ENCODE measurements around the gene MAP3K7CL.
A peak's percentile ranks its signal among the peaks of the same experiment; 100 is the strongest.

The MAP3K7CL gene

DNA sequence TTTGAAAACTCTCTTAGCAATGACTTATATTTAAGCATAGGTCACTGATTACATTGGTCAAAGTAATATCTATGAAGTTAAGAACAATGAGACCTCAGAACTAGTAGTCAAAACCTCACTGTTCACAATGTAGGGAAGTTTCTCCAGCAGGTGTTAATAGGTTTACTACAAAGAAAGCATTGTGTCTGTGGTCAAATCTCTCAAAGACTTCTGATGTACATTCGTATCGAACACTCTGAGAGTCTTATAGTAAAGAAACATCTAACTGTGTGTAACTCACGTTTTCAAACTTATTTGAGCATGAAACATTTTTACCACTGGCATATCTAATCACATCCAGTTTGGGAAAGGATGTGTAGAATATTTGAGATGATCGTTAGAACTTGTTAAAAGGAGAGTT lies 76.0 kb downstream of the MAP3K7CL start:
- no peaks in the 10 kb centered on the region for H3K36me3 ChIP-seq (ENCODE audit: control insufficient read depth in 2 of 2, insufficient read depth in 2 of 2, low read length in 2 of 2)
- no peaks in the 10 kb centered on the region for H3K4me1 ChIP-seq (ENCODE audit: control insufficient read depth in 2 of 2, insufficient read depth in 2 of 2, low read length in 2 of 2)
- H3K9me3 ChIP-seq (ENCODE audit: control insufficient read depth in 2 of 2, low read length in 2 of 2): no peaks in the 10 kb centered on the region
- no peak overlapping the region for H3K9ac ChIP-seq (ENCODE audit: low read depth in 1 of 2, low read length in 2 of 2)
- H3K27ac ChIP-seq (ENCODE audit: low read depth in 2 of 2, low read length in 2 of 2): no peak overlapping the region
- no peaks in the 10 kb centered on the region for H3K27me3 ChIP-seq (ENCODE audit: control insufficient read depth in 2 of 2, insufficient read depth in 2 of 2, low read length in 2 of 2)
- no peak overlapping the region for H3K4me3 ChIP-seq (ENCODE audit: low read length in 2 of 2)

DNA sequence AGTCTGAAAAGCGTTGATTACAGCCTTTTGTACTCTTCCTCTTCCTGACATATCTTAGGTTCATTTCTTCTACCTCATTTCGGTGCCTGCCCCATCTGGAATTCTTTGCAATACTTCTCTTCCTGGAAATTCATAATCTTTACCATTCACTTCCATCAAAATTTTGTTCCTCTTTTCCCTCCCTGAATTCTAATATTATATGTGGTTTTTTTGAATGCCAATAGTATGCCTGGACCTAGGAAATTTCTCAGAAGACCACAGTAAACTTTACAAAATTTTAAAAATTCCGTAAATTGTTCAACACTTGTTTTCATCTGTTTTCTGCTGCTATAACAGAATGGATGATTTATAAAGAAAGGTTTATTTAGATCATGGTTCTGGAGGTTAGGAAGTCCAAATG lies 76.8 kb downstream of the MAP3K7CL start:
- no peak overlapping the region for H3K9ac ChIP-seq (ENCODE audit: low read depth in 1 of 2, low read length in 2 of 2)
- no peaks in the 10 kb centered on the region for H3K36me3 ChIP-seq (ENCODE audit: control insufficient read depth in 2 of 2, insufficient read depth in 2 of 2, low read length in 2 of 2)
- H3K4me3 ChIP-seq (ENCODE audit: low read length in 2 of 2): no peak overlapping the region
- no peaks in the 10 kb centered on the region for H3K4me1 ChIP-seq (ENCODE audit: control insufficient read depth in 2 of 2, insufficient read depth in 2 of 2, low read length in 2 of 2)
- no peaks in the 10 kb centered on the region for H3K27me3 ChIP-seq (ENCODE audit: control insufficient read depth in 2 of 2, insufficient read depth in 2 of 2, low read length in 2 of 2)
- H3K27ac ChIP-seq (ENCODE audit: low read depth in 2 of 2, low read length in 2 of 2): no peak overlapping the region
- no peaks in the 10 kb centered on the region for H3K9me3 ChIP-seq (ENCODE audit: control insufficient read depth in 2 of 2, low read length in 2 of 2)

DNA sequence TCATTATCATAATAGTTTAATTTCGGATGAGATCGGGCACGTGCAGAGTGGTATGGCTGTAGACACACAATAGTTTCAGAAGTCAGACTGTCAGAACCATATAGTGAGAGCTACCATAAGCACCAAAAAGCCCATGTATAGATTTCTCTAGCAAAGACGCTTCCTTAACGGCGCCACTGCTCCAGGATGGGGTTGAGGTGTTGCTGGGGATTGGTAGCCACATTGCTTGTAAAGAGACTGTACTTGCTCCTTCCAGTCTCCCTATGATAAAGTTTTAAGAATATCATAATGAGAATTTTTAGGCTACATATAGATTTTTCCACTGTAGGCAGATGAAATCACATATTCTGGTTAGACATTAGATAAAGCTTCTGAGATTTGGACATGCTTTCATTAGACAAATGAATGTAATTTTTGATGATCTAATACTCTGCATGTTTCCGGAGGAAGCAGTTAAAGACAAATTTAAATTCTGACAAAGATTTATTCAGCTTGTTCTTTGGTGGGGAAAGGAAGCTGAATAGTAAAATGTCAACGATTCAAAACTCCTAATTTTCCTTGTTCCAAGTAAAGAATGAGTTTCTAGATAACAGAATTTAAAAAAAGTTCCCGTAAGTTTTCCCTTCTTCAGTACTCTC lies 77.7 kb downstream of the MAP3K7CL start:
- H3K9ac ChIP-seq (ENCODE audit: low read depth in 1 of 2, low read length in 2 of 2): no peak overlapping the region
- no peak overlapping the region for H3K4me3 ChIP-seq (ENCODE audit: low read length in 2 of 2)
- H3K36me3 ChIP-seq (ENCODE audit: control insufficient read depth in 2 of 2, insufficient read depth in 2 of 2, low read length in 2 of 2): no peaks in the 10 kb centered on the region
- H3K4me1 ChIP-seq (ENCODE audit: control insufficient read depth in 2 of 2, insufficient read depth in 2 of 2, low read length in 2 of 2): no peaks in the 10 kb centered on the region
- no peaks in the 10 kb centered on the region for H3K9me3 ChIP-seq (ENCODE audit: control insufficient read depth in 2 of 2, low read length in 2 of 2)
- no peaks in the 10 kb centered on the region for H3K27me3 ChIP-seq (ENCODE audit: control insufficient read depth in 2 of 2, insufficient read depth in 2 of 2, low read length in 2 of 2)
- no peak overlapping the region for H3K27ac ChIP-seq (ENCODE audit: low read depth in 2 of 2, low read length in 2 of 2)

DNA sequence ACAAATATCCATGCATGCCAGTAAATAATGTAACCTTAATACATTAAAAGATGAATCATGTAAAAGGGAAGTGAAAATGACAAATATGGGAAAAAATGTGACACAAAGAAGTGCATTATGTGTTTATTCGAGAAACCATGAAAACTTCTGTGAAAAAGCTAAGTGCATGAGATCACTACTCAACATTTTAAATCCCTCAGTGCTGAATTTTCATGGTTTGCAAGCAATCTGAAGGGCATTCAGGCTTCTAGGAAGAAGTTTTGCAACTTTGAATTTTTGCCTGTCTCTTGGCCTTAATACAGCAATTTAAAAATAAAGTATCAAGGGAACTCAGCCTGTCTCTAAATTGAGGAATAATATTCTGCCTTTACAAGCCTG lies 78.2 kb downstream of the MAP3K7CL start:
- Histone ChIP-seq H3K27me3 (ENCODE audit: control insufficient read depth in 2 of 2, insufficient read depth in 2 of 2, low read length in 2 of 2) (no peaks in the 10 kb centered on the region), H3K27ac (ENCODE audit: low read depth in 2 of 2, low read length in 2 of 2) (peak overlapping the region in 1 of 2 donors; percentile 28), H3K4me3 (ENCODE audit: low read length in 2 of 2) (no peak overlapping the region), H3K4me1 (ENCODE audit: control insufficient read depth in 2 of 2, insufficient read depth in 2 of 2, low read length in 2 of 2) (no peaks in the 10 kb centered on the region), H3K9ac (ENCODE audit: low read depth in 1 of 2, low read length in 2 of 2) (no peak overlapping the region), H3K9me3 (ENCODE audit: control insufficient read depth in 2 of 2, low read length in 2 of 2) (no peaks in the 10 kb centered on the region), H3K36me3 (ENCODE audit: control insufficient read depth in 2 of 2, insufficient read depth in 2 of 2, low read length in 2 of 2) (no peaks in the 10 kb centered on the region)

DNA sequence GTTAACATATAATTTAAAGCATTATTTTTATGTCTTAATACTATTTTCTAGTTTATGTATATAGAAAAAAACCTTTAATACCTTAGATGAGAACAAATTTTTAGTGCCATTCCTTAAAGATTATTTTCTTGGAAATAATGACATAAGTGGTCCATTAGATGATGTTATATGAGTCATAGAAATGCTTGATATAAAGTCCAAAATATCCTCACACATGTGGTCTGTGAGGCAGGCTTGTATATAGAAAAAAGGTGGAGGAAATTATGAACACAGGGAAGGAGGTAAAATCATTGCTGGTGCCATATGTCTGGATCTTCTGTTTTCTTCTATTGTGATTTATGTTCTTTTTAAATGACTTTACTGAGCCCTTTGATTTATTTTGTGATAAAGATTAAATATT lies 79.3 kb downstream of the MAP3K7CL start:
- Histone ChIP-seq H3K4me3 (ENCODE audit: low read length in 2 of 2) (no peak overlapping the region), H3K36me3 (ENCODE audit: control insufficient read depth in 2 of 2, insufficient read depth in 2 of 2, low read length in 2 of 2) (no peaks in the 10 kb centered on the region), H3K9me3 (ENCODE audit: control insufficient read depth in 2 of 2, low read length in 2 of 2) (no peaks in the 10 kb centered on the region), H3K4me1 (ENCODE audit: control insufficient read depth in 2 of 2, insufficient read depth in 2 of 2, low read length in 2 of 2) (no peaks in the 10 kb centered on the region), H3K27me3 (ENCODE audit: control insufficient read depth in 2 of 2, insufficient read depth in 2 of 2, low read length in 2 of 2) (no peaks in the 10 kb centered on the region), H3K27ac (ENCODE audit: low read depth in 2 of 2, low read length in 2 of 2) (no peak overlapping the region), H3K9ac (ENCODE audit: low read depth in 1 of 2, low read length in 2 of 2) (no peak overlapping the region)

DNA sequence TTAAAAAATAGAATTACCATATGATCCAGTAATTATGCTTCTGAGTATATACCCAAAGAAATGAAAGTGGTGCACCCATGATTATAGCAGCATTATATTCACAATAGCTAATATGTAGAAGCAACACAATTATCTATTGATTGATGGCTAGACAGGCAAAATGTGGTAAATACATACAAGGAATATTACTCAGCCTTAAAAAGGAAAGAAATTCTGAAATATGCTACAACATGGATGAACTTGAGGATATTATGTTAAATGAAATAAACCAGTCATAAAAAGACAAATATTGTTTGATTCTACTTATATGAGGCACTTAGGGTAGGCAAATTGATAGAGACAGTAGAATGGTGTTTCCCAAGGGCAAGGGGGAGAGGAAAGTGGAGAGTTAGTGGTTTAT lies 80.8 kb downstream of the MAP3K7CL start:
- Histone ChIP-seq H3K36me3 (ENCODE audit: control insufficient read depth in 2 of 2, insufficient read depth in 2 of 2, low read length in 2 of 2) (no peaks in the 10 kb centered on the region), H3K9ac (ENCODE audit: low read depth in 1 of 2, low read length in 2 of 2) (no peak overlapping the region), H3K4me1 (ENCODE audit: control insufficient read depth in 2 of 2, insufficient read depth in 2 of 2, low read length in 2 of 2) (peaks cover 0 to 3% of the 10 kb centered on the region in 2 donors), H3K9me3 (ENCODE audit: control insufficient read depth in 2 of 2, low read length in 2 of 2) (no peaks in the 10 kb centered on the region), H3K27ac (ENCODE audit: low read depth in 2 of 2, low read length in 2 of 2) (no peak overlapping the region), H3K27me3 (ENCODE audit: control insufficient read depth in 2 of 2, insufficient read depth in 2 of 2, low read length in 2 of 2) (no peaks in the 10 kb centered on the region), H3K4me3 (ENCODE audit: low read length in 2 of 2) (no peak overlapping the region)

DNA sequence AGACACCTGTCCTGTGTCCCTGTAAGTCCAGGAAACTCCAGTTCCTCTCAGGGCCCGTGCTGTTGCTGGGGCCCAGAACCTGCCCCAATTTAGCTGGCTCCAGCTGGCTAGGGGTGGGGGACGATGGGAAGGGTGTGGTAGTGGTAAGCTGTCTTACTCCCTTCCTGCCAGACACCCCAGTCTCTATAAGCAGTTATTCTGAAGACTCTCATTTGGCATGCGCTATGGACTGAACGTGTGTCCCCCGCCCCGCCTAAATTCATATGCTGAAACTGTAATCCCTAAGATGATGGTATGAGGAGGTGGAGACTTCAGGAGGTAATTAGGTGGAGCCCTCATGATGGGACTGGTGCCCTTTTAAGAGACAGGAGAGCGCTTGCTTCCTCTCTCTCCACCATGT lies 82.0 kb downstream of the MAP3K7CL start:
- no peaks in the 10 kb centered on the region for H3K9me3 ChIP-seq (ENCODE audit: control insufficient read depth in 2 of 2, low read length in 2 of 2)
- H3K4me1 ChIP-seq (ENCODE audit: control insufficient read depth in 2 of 2, insufficient read depth in 2 of 2, low read length in 2 of 2): peaks cover 4 to 7% of the 10 kb centered on the region in 2 donors
- no peak overlapping the region for H3K9ac ChIP-seq (ENCODE audit: low read depth in 1 of 2, low read length in 2 of 2)
- no peak overlapping the region for H3K27ac ChIP-seq (ENCODE audit: low read depth in 2 of 2, low read length in 2 of 2)
- H3K27me3 ChIP-seq (ENCODE audit: control insufficient read depth in 2 of 2, insufficient read depth in 2 of 2, low read length in 2 of 2): no peaks in the 10 kb centered on the region
- no peaks in the 10 kb centered on the region for H3K36me3 ChIP-seq (ENCODE audit: control insufficient read depth in 2 of 2, insufficient read depth in 2 of 2, low read length in 2 of 2)
- H3K4me3 ChIP-seq (ENCODE audit: low read length in 2 of 2): no peak overlapping the region

DNA sequence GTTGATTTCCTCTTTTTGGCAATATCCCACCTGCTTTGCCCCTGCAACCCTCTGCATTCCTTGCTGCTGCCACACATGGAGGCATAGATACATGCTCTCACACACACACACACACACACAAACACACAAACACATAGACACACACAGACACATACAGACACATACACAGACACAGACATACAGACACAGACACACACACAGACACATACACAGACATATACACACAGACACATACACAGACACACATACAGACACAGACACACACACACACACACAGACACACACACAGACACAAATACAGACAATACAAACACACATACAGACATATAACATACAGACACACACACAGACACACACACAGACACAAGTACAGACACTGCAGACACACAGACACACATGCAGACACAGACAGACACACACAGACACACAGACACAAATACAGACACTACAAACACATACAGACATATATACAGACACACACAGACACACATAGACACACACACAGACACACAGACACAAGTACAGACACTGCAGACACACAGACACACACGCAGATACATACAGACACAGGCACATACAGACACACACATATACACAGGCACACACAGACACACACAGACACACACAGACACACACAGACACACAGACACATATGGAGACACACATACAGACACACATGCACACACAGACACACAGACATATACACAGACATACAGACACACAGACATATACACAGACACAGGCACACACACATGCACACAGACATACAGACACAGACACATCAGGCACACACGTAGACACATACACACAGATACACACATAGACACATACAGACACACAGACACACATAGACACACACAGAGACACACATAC lies 83.3 kb downstream of the MAP3K7CL start:
- H3K4me3 ChIP-seq (ENCODE audit: low read length in 2 of 2): no peak overlapping the region
- peaks cover 7 to 15% of the 10 kb centered on the region in 2 donors for H3K4me1 ChIP-seq (ENCODE audit: control insufficient read depth in 2 of 2, insufficient read depth in 2 of 2, low read length in 2 of 2)
- H3K36me3 ChIP-seq (ENCODE audit: control insufficient read depth in 2 of 2, insufficient read depth in 2 of 2, low read length in 2 of 2): no peaks in the 10 kb centered on the region
- no peak overlapping the region for H3K9ac ChIP-seq (ENCODE audit: low read depth in 1 of 2, low read length in 2 of 2)
- H3K27ac ChIP-seq (ENCODE audit: low read depth in 2 of 2, low read length in 2 of 2): no peak overlapping the region
- H3K27me3 ChIP-seq (ENCODE audit: control insufficient read depth in 2 of 2, insufficient read depth in 2 of 2, low read length in 2 of 2): no peaks in the 10 kb centered on the region
- H3K9me3 ChIP-seq (ENCODE audit: control insufficient read depth in 2 of 2, low read length in 2 of 2): no peaks in the 10 kb centered on the region

DNA sequence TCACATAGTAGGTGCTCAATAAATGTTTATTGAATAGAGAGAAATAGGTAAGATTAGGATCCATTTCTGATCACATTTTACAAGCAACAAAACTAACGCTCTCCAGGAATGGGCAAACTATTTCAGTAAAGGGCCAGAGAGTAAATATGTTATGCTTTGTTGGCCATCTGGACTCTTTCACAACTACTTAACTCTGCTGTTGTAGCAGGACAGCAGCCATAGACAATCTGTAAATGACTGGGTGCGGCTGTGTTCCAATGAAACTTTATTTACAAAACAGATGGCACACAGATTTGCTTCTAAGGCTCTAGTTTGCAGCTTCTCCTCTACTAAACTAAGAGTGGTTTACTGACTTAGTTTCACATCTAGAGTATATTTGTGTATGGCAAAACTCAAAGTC lies 85.3 kb downstream of the MAP3K7CL start:
- H3K27me3 ChIP-seq (ENCODE audit: control insufficient read depth in 2 of 2, insufficient read depth in 2 of 2, low read length in 2 of 2): no peaks in the 10 kb centered on the region
- peaks cover 7 to 27% of the 10 kb centered on the region in 2 donors for H3K4me1 ChIP-seq (ENCODE audit: control insufficient read depth in 2 of 2, insufficient read depth in 2 of 2, low read length in 2 of 2)
- H3K9me3 ChIP-seq (ENCODE audit: control insufficient read depth in 2 of 2, low read length in 2 of 2): no peaks in the 10 kb centered on the region
- peak overlapping the region; percentile 7 to 68 for H3K27ac ChIP-seq (ENCODE audit: low read depth in 2 of 2, low read length in 2 of 2)
- no peak overlapping the region for H3K9ac ChIP-seq (ENCODE audit: low read depth in 1 of 2, low read length in 2 of 2)
- no peaks in the 10 kb centered on the region for H3K36me3 ChIP-seq (ENCODE audit: control insufficient read depth in 2 of 2, insufficient read depth in 2 of 2, low read length in 2 of 2)
- no peak overlapping the region for H3K4me3 ChIP-seq (ENCODE audit: low read length in 2 of 2)

DNA sequence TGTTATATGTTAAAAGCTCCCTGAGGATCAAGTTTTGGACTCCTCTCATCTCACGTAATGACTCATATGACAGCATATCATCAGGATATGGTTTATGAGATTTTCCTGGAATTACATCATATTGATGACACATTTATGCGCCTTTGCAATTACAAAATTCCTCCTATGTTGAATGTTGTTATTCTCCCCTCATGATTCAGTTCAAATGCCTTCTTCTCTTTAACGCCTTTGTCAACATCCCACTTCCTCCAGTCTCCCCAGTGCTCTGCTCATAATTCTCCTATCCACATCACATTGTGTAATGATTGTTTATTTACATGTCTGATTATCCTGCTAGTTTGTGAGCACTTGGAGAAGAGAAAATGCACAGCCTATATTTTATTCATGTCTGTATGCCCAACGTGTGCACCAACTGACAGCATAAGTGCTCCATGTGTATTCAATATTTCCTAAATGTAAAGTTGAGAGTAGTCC lies 87.4 kb downstream of the MAP3K7CL start:
- Histone ChIP-seq H3K4me3 (ENCODE audit: low read length in 2 of 2) (no peak overlapping the region), H3K9ac (ENCODE audit: low read depth in 1 of 2, low read length in 2 of 2) (no peak overlapping the region), H3K4me1 (ENCODE audit: control insufficient read depth in 2 of 2, insufficient read depth in 2 of 2, low read length in 2 of 2) (peaks cover 7 to 27% of the 10 kb centered on the region in 2 donors), H3K36me3 (ENCODE audit: control insufficient read depth in 2 of 2, insufficient read depth in 2 of 2, low read length in 2 of 2) (no peaks in the 10 kb centered on the region), H3K27ac (ENCODE audit: low read depth in 2 of 2, low read length in 2 of 2) (peak overlapping the region; percentile 68 to 78), H3K27me3 (ENCODE audit: control insufficient read depth in 2 of 2, insufficient read depth in 2 of 2, low read length in 2 of 2) (no peaks in the 10 kb centered on the region), H3K9me3 (ENCODE audit: control insufficient read depth in 2 of 2, low read length in 2 of 2) (no peaks in the 10 kb centered on the region)
